GM04503 (cell line): ENCODE data around the gene TMEM242.
A peak's percentile ranks its signal among the peaks of the same experiment; 100 is the strongest.

ENCODE experiments used
- DNase-seq: peaks from one replicate; pipeline ENCODE4 v3.0.0-alpha.2; 2012; ENCODE audit warnings: low read depth

The TMEM242 gene

GRCh38 chr6:157270308-157270707, 53.0 kb downstream of the TMEM242 start:
- DNase-seq, result no peak

GRCh38 chr6:157269261-157269794, 54.0 kb downstream of the TMEM242 start:
- peak; percentile 34 for DNase-seq

DNA sequence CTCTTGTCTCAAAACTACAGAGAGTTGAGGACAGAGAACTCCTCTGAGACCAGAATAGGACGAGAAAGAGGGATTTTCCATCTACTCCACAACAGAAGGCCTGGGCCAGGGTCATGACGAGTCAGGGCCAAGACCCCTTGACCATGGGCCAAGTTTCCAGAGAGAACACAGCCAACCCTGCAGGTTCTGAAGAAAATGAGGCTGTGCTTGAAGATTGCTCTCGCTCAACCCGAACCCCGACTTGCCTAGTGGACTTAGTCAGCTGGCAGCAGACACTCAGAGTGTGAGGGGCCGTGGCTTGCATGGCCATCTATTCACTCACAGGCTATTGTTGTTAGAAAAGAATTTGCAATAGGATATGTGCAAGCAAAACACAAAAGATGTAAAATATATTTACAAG, 54.5 kb downstream of the TMEM242 start:
- DNase-seq, result no peak

DNA sequence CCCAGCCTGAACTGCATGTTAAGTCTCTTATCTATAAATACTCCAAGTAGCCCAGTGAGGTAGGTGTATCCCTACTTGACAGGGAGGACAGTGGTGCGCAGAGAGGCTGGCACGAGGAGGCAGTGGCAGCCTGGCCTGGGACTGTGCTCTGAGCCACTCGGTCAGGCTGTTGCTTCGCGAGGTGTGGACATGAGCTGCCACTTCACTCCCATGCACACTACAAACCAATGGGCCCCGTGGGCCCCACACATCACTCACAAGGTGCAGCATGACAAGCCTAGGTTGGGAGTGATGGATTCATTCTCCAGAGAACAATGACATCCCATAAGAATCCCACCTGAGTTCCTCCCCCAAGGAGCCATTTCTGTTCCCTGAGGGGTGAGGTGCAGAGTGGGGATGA, 54.9 kb downstream of the TMEM242 start:
- DNase-seq, result no peak

GRCh38 chr6:157267654-157268053, 55.7 kb downstream of the TMEM242 start:
- no peak for DNase-seq

DNA sequence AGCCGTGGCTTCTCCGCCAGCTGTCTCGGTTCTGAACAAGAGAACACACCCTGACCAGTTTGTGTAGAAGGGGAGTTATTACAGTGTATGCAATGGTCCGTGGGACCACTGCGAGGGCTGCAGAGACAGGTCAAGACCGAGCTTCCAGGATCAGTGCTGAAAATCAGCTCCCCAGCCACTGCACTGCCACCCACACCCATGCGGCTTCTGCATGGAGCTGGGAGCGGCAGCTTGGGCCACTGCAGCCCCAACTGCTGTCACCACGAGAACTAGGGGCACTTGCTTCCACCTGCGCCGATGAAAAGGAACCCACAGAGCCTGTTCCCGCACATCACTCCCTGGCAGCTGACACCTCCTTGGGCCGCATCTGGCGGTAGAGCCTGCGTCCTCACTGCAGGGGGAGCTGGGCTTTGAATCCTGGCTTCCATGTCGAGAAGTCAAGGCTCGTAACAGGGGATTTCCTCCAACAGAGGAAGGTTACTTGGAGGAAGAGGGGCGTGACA, 56.2 kb downstream of the TMEM242 start:
- DNase-seq, result no peak

- no peak for DNase-seq
Measured at GRCh38 chr6:157266274-157267101, 56.8 kb downstream of the TMEM242 start.

GRCh38 chr6:157265635-157266034, 57.7 kb downstream of the TMEM242 start:
- no peak for DNase-seq

DNA sequence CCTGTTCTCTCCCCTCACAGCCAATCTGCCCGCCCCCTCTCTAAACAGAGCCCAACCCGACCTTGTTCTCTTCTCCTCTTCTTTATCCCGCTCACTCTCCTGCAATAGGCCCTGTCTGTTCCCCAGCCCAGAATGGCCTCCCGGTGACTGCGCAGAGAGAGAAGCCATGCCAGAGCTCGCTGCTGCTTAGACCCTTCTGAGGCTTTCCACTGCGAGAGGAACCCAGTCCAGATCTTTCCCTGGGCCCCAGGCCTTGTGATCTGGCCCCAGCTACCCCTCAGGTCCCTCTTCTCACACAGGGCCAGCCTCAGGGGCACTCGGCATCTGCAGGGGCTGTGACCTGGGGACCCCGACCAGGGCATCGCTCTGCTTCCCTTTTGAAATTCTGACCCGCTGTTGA, 58.1 kb downstream of the TMEM242 start:
- DNase-seq, result no peak

- no peak for DNase-seq
Measured at GRCh38 chr6:157264701-157265100, 58.6 kb downstream of the TMEM242 start.

- no peak for DNase-seq
Measured at GRCh38 chr6:157263881-157264397, 59.4 kb downstream of the TMEM242 start.

GRCh38 chr6:157263146-157263545, 60.2 kb downstream of the TMEM242 start:
- DNase-seq, result no peak

- no peak for DNase-seq
Measured at GRCh38 chr6:157261606-157262005, 61.7 kb downstream of the TMEM242 start.

DNA sequence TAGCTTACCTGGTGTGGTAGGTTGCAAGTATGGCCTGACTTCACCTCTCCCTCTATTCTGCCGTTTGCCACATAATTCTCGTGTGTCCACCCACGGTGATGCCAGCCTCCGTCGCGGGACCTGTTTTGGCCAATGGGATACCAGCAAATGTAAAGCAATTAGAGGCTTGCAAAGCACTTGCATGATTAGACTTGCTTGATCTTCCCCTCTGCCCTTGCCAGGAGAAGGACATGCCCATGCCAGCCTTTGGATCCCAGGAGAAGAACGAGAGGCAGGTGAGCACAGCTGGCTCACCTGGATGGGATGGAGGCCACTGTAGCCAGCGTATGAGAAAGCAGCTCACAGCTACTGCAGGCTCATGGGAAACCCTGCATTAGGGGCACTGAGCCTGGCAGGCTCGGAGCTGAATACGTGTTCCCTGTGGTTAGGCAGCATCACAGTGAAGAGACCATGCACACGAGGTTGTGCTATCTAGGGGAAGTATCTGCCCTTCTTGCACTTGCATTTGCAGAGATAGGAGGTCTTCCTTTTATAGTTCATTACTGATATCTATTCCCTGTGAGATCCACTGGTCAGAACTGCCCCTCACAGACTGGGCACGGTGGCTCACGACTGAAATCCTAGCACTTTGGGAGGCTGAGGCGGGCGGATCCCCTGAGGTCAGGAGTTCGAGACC, 62.4 kb downstream of the TMEM242 start:
- no peak for DNase-seq

DNA sequence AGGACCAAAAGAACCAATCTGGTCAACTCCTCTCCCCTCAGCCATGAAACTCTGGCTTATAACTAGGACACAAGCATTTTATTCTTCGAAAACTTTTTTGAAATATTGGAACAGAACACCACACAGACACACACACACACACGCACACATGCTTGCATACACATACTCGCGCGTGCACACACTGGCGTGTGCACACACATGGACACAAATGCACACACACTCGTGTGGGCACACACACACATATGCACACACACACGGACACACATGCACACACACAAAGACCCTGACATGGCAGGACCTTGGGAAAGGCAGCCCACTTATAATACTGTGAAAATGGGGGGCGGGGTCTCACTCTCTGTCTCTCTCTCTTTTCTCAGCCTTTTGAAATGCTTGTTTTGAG, 63.9 kb downstream of the TMEM242 start:
- DNase-seq, result no peak

- no peak for DNase-seq
Measured at GRCh38 chr6:157258878-157259277, 64.4 kb downstream of the TMEM242 start.

DNA sequence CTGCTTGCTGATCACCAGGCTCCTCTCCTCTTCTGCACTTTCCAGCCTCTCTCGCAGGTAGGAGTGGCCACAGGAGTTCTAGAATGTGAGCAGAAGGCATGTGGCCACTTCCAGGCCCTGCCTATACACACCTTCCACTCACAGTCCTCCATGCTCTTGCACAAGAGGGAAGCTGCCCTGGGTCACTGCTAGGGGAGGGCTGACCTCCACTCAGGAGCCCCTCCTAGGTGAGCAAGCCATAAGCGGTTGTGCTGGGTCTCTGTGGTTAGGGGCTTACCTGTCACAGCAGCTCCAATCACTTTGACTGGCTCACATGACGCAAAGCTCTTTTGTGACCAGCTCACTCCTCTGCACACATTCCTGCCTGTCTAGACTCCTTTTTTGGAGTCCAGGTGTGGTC, 68.2 kb downstream of the TMEM242 start:
- no peak for DNase-seq

- DNase-seq, result no peak
Measured at GRCh38 chr6:157254538-157254937, 68.8 kb downstream of the TMEM242 start.

DNA sequence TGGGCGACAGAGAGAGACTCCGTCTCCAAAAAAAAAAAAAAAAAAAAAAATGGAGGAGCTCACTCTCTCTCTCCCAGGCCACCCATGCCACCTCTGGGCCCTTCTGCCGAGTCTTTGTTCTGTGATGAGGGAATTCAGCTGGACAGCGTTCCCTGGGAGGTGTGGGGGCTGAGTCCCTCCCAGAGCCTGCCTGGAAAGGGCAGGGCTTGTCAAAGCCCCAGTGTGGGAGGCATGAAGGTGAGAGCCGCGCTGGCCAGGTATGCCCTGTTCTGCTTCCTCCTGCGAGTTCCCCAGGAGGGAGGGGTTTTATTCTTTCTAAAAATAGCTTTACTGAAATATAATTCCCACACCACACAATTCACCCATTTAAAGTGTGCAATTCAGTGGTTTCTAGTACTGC, 69.6 kb downstream of the TMEM242 start:
- no peak for DNase-seq

- no peak for DNase-seq
Measured at GRCh38 chr6:157253017-157253416, 70.3 kb downstream of the TMEM242 start.

DNA sequence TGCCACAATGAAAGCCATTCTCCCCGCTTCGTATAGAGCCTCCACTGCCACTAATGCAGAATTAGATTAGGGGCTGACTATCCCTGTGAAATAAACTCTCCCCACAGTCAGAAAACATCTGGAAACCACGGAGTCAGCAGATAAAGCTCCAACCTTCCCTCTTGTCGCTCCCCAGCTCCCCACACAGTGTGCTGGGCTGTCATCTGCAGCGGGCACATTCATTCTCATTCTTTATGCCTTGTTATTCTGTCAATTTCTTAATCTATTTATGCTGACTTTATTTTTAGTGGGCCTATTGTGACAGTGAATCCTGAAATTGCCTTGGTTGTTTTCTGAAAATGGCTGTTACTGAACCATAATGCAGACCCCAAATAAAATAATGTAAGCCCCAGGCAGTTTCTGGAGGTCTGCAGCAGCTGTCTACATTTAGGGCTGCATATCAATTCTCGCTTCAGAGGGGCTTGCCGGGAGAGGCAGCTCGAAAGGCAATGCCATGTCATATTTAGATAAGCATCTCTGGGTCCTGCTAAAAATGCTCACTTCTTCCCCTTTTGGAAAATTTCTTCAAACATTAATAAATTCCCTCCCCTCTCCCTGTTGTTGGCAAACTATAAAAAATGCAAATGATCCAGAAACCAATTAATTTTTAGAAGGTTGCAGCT, 71.6 kb downstream of the TMEM242 start:
- no peak for DNase-seq

GRCh38 chr6:157249826-157250225, 73.5 kb downstream of the TMEM242 start:
- no peak for DNase-seq
